Measurements from ENCODE around the gene C10orf105.

The C10orf105 gene

GRCh38 chr10:71726580-71727104 is 7.1 kb upstream of the C10orf105 start:
- POLR2A ChIA-PET: no interaction called here

GRCh38 chr10:71725998-71726579 is 6.5 kb upstream of the C10orf105 start:
- TF ChIP-seq ZBTB21 (tag by site-specific recombination; IDR thresholded peaks at IDR 0.05) (no peak), EGR2 (tag by site-specific recombination; IDR thresholded peaks at IDR 0.05; ENCODE audit: low read depth) (peak; percentile 91), ZNF677 (tag by site-specific recombination; IDR thresholded peaks at IDR 0.05) (no peak), ZIC2 (tag by site-specific recombination; IDR thresholded peaks at IDR 0.05) (peak; percentile 45; the same call in 1 of the 2 replicates), ZFHX2 (tag by site-specific recombination; conservative IDR thresholded peaks at IDR 0.05) (peak; percentile 88), PRDM1 (tag by site-specific recombination; IDR thresholded peaks at IDR 0.05) (no peak), ZNF148 (tag by site-specific recombination; IDR thresholded peaks at IDR 0.05; ENCODE audit: borderline replicate concordance) (no peak), RBAK (tag by site-specific recombination; IDR thresholded peaks at IDR 0.05) (no peak), ZSCAN30 (tag by site-specific recombination; IDR thresholded peaks at IDR 0.05) (no peak), REPIN1 (tag by site-specific recombination; IDR thresholded peaks at IDR 0.05; ENCODE audit: low read depth) (no peak), ZNF510 (tag by site-specific recombination; IDR thresholded peaks at IDR 0.05; ENCODE audit: insufficient replicate concordance) (no peak), OVOL3 (tag by site-specific recombination; IDR thresholded peaks at IDR 0.05) (no peak), SP2 (tag by site-specific recombination; IDR thresholded peaks at IDR 0.05) (no peak)
- Histone ChIP-seq H3K4me1 (ENCODE audit: control insufficient read depth, insufficient read depth, low read length) (no peaks in the 10 kb centered on the region; the same call in 1 of the 2 replicates), H3K27ac (ENCODE audit: extremely low read depth, low read depth, low read length) (no peak overlapping the region), H3K36me3 (ENCODE audit: control insufficient read depth in 2 of 2, insufficient read depth in 1 of 2, low read length in 2 of 2) (no peaks in the 10 kb centered on the region), H3K9me3 (ENCODE audit: control insufficient read depth, insufficient read depth, low read depth, low read length) (no peaks in the 10 kb centered on the region), H3K4me3 (ENCODE audit: low read depth, low read length) (no peak overlapping the region)
- ChIA-PET POLR2A (no interaction called here), CTCF (interaction anchor here (0.6 to 2.2 kb wide), 10 partner anchors 9 to 171 kb away, joined by 3 to 8 read pairs (median 4); partner anchors contain the start of gene VSIR)

More at GRCh38 chr10:71726580-71727104, 7.1 kb upstream of the C10orf105 start:
- CTCF ChIA-PET: interaction anchor here (0.5 to 2.2 kb wide), 9 partner anchors 9 to 170 kb away, joined by 3 to 8 read pairs (median 4); partner anchors contain the start of gene VSIR
- TF ChIP-seq ZSCAN5A (tag by site-specific recombination; IDR thresholded peaks at IDR 0.05): no peak
- TF ChIP-seq ZNF138 (tag by site-specific recombination; IDR thresholded peaks at IDR 0.05; ENCODE audit: borderline replicate concordance): no peak
- TF ChIP-seq ZSCAN30 (tag by site-specific recombination; IDR thresholded peaks at IDR 0.05): no peak
- TF ChIP-seq ZNF610 (tag by site-specific recombination; IDR thresholded peaks at IDR 0.05; ENCODE audit: borderline replicate concordance): no peak
- peak; percentile 45 for TF ChIP-seq ZFHX2 (tag by site-specific recombination; conservative IDR thresholded peaks at IDR 0.05)
- Histone ChIP-seq H3K9me3 (ENCODE audit: control insufficient read depth, insufficient read depth, low read depth, low read length) (no peaks in the 10 kb centered on the region), H3K4me1 (ENCODE audit: control insufficient read depth, insufficient read depth, low read length) (no peaks in the 10 kb centered on the region; the same call in 1 of the 2 replicates), H3K4me3 (ENCODE audit: low read depth, low read length) (no peak overlapping the region), H3K27ac (ENCODE audit: extremely low read depth, low read depth, low read length) (no peak overlapping the region), H3K36me3 (ENCODE audit: control insufficient read depth in 2 of 2, insufficient read depth in 1 of 2, low read length in 2 of 2) (no peaks in the 10 kb centered on the region)

- no peaks in the 10 kb centered on the region for H3K9me3 ChIP-seq (ENCODE audit: control insufficient read depth, insufficient read depth, low read depth, low read length)
- H3K4me3 ChIP-seq (ENCODE audit: low read depth, low read length): no peak overlapping the region
- H3K27ac ChIP-seq (ENCODE audit: extremely low read depth, low read depth, low read length): no peak overlapping the region
- H3K36me3 ChIP-seq (ENCODE audit: control insufficient read depth in 2 of 2, insufficient read depth in 1 of 2, low read length in 2 of 2): no peaks in the 10 kb centered on the region
- POLR2A ChIA-PET: no interaction called here
- CTCF ChIA-PET: interaction anchor here (0.8 to 2.2 kb wide), 7 partner anchors 9 to 171 kb away, joined by 3 to 8 read pairs (median 4); partner anchors contain the start of gene VSIR
- H3K4me1 ChIP-seq (ENCODE audit: control insufficient read depth, insufficient read depth, low read length): no peaks in the 10 kb centered on the region; the same call in 1 of the 2 replicates
- TF ChIP-seq ZNF791 (tag by site-specific recombination; IDR thresholded peaks at IDR 0.05) (no peak), ZNF530 (tag by site-specific recombination; IDR thresholded peaks at IDR 0.05; ENCODE audit: low read depth) (no peak), GLIS2 (tag by site-specific recombination; IDR thresholded peaks at IDR 0.05) (no peak), ZNF341 (tag by site-specific recombination; IDR thresholded peaks at IDR 0.05; ENCODE audit: low read depth) (no peak), ZBTB17 (tag by site-specific recombination; IDR thresholded peaks at IDR 0.05) (no peak), ZNF548 (tag by site-specific recombination; IDR thresholded peaks at IDR 0.05) (no peak), ZNF626 (tag by site-specific recombination; IDR thresholded peaks at IDR 0.05) (no peak), ZNF175 (tag by site-specific recombination; IDR thresholded peaks at IDR 0.05) (no peak)
These were observed 5.7 kb upstream of the C10orf105 start for GRCh38 chr10:71725249-71725648.
